Neural cell (in vitro differentiated cells): Measurements from ENCODE around the gene SLC22A16. TPM values are rescaled to one million over a fixed set of nuclear protein-coding genes. Genes with fewer than 3 reads are reported as not detected.

Source experiments
- H2AFZ ChIP-seq: fragments of 200-600, 300-800 bp; sonication (generic), shearing (Covaris generic); 2 replicates; pipeline ENCODE4 v1.6.0; 2014; ENCODE audit warnings: low read depth, mild to moderate bottlenecking, antibody characterized with exemption, low read length, moderate library complexity
- H3F3A ChIP-seq: fragments of 200-600 bp; shearing (Covaris generic); 2 replicates; pipeline ENCODE4 v1.6.1; 2016; ENCODE audit warnings: mild to moderate bottlenecking, moderate library complexity, mixed read lengths, antibody characterized with exemption, low read length; ENCODE audit not compliant: insufficient read depth, poor library complexity, severe bottlenecking
- H3K27ac ChIP-seq: fragments of 200-600, 300-800 bp; sonication (generic), shearing (Covaris generic); 2 replicates; pipeline ENCODE4 v1.5.1; 2014; ENCODE audit warnings: mild to moderate bottlenecking, low read length, moderate library complexity
- H3K27me3 ChIP-seq: fragments of 300-800, 200-600 bp; sonication (generic), shearing (Covaris generic); 2 replicates; pipeline ENCODE4 v1.6.0; 2014; ENCODE audit warnings: mild to moderate bottlenecking, low read depth, low read length, moderate library complexity; ENCODE audit not compliant: insufficient read depth
- H3K36me3 ChIP-seq: fragments of 300-800, 200-600 bp; sonication (generic), shearing (Covaris generic); 2 replicates; pipeline ENCODE4 v1.5.1; 2014; ENCODE audit warnings: mild to moderate bottlenecking, antibody characterized with exemption, low read length, moderate library complexity; ENCODE audit not compliant: insufficient read depth
- H3K4me2 ChIP-seq: fragments of 300-800, 200-600 bp; sonication (generic), shearing (Covaris generic); 2 replicates; pipeline ENCODE4 v1.6.0; 2014; ENCODE audit warnings: mild to moderate bottlenecking, low read length
- H3K4me3 ChIP-seq: fragments of 300-800, 200-600 bp; sonication (generic), shearing (Covaris generic); 2 replicates; pipeline ENCODE4 v1.5.1; 2014; ENCODE audit warnings: mild to moderate bottlenecking, low read length, moderate library complexity
- H3K79me2 ChIP-seq: fragments of 200-600 bp; shearing (Covaris generic); replicated peaks from 2 replicates; pipeline ENCODE4 v1.6.0; 2014; ENCODE audit warnings: mild to moderate bottlenecking, low read length, moderate library complexity; ENCODE audit not compliant: insufficient read depth
- H3K9ac ChIP-seq: fragments of 300-800, 200-600 bp; sonication (generic), shearing (Covaris generic); 2 replicates; pipeline ENCODE4 v1.6.1; 2016; ENCODE audit warnings: mild to moderate bottlenecking, low read length, mixed read lengths
- H3K9me2 ChIP-seq: fragments of 200-600 bp; shearing (Covaris generic); 2 replicates; pipeline ENCODE4 v1.6.1; 2016; ENCODE audit warnings: mild to moderate bottlenecking, low read length, mixed read lengths; ENCODE audit not compliant: insufficient read depth
- H3K9me3 ChIP-seq: fragments of 200-600, 300-800 bp; sonication (generic), shearing (Covaris generic); 2 replicates; pipeline ENCODE4 v1.6.1; 2016; ENCODE audit warnings: mild to moderate bottlenecking, mixed run types, low read length, moderate library complexity, mixed read lengths
- H4K20me1 ChIP-seq: fragments of 200-600 bp; shearing (Covaris generic); 2 replicates; pipeline ENCODE4 v1.6.1; 2016; ENCODE audit warnings: mild to moderate bottlenecking, mixed run types; ENCODE audit not compliant: insufficient read depth
- EP300 ChIP-seq: fragments of 450-650 bp; conservative IDR thresholded peaks from 2 replicates; pipeline ENCODE4 v1.6.1; 2014; ENCODE audit warnings: antibody characterized with exemption, mild to moderate bottlenecking, moderate library complexity; ENCODE audit not compliant: poor library complexity, severe bottlenecking
- EZH2 ChIP-seq: fragments of 200-600, 300-800 bp; shearing (Covaris generic), sonication (generic); IDR thresholded peaks from 2 replicates; pipeline ENCODE4 v1.6.1; 2014; ENCODE audit warnings: antibody characterized with exemption, low read length, borderline replicate concordance, mild to moderate bottlenecking; ENCODE audit not compliant: insufficient read depth, poor library complexity, severe bottlenecking
- MXI1 ChIP-seq: fragments of 450-650 bp; conservative IDR thresholded peaks from 2 replicates; pipeline ENCODE4 v1.6.1; 2014; ENCODE audit warnings: antibody characterized with exemption, mild to moderate bottlenecking; ENCODE audit not compliant: poor library complexity, severe bottlenecking
- POLR2AphosphoS5 ChIP-seq: IDR thresholded peaks from 2 replicates; pipeline ENCODE4 v1.6.1; 2012
- RAD21 ChIP-seq: fragments of 450-650 bp; conservative IDR thresholded peaks from 2 replicates; pipeline ENCODE4 v1.6.1; 2014; ENCODE audit warnings: antibody characterized with exemption, mild to moderate bottlenecking, moderate library complexity
- SMC3 ChIP-seq: fragments of 450-650 bp; conservative IDR thresholded peaks from 2 replicates; pipeline ENCODE4 v1.6.1; 2014; ENCODE audit warnings: antibody characterized with exemption, mild to moderate bottlenecking, moderate library complexity; ENCODE audit not compliant: poor library complexity
- TAF1 ChIP-seq: IDR thresholded peaks from 2 replicates; pipeline ENCODE4 v1.6.1; 2012; ENCODE audit warnings: low read depth
- polyA plus RNA-seq: library from polyadenylated mRNA; depleted of rRNA; stranded (reverse); fragments of >200 nt; gene quantifications from 2 replicates; pipeline ENCODE4 v1.2.3, GENCODE V29; 2014
- TF ChIP-seq, protein P1 (sequence below): IDR thresholded peaks from 2 replicates; pipeline ENCODE4 v1.6.1; 2012; ENCODE audit warnings: borderline replicate concordance
- TF ChIP-seq, protein P2 (sequence below): fragments of 450-650 bp; IDR thresholded peaks from 2 replicates; pipeline ENCODE4 v1.5.1; 2014; ENCODE audit warnings: antibody characterized with exemption, mild to moderate bottlenecking, moderate library complexity; ENCODE audit not compliant: poor library complexity, severe bottlenecking

Gene SLC22A16
- polyA plus RNA-seq, 1 donor from 2014 or later, result not detected

DNA sequence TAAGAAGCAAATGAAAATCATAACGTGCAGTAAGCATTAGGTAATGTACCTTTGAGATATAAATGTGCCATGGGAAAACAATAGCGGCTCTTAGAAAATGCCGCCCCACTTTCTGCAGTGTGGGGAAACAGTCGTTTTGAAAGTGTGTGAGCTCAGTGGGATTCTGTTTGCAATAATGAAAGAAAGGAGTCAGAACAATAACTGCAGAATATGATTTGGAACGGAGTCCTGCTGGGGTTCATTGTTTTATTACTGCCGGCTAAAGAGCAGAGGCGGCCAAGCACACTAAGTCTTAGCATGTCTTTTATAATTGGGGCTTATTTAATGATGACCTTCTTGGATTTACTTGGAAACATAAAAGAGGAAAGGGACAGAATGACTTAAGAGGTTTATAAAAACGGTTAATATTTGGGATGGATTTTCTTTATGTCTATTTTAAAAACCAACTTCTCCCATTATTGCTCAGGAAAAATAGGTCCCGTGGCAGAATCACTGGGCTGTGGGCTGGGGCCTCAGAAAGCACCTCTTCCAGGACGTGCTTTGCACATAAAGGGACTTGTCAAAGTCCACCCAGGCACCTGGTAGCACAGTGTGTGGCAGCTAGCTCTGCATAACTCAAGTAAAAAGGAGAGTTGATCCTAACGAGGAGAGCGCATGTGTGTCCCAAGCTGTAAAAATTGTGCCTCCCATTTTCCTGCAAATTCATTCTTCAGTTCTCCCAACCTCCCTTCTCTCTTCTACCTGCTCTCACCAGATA, 44.0 kb upstream of the SLC22A16 start:
- H3K27ac ChIP-seq, result no peak overlapping the region
- TF ChIP-seq TAF1 (no peak), MXI1 (no peak), EZH2 (no peak), EP300 (no peak), RAD21 (no peak), POLR2AphosphoS5 (no peak), SMC3 (no peak)
- TF ChIP-seq, protein P1, sequence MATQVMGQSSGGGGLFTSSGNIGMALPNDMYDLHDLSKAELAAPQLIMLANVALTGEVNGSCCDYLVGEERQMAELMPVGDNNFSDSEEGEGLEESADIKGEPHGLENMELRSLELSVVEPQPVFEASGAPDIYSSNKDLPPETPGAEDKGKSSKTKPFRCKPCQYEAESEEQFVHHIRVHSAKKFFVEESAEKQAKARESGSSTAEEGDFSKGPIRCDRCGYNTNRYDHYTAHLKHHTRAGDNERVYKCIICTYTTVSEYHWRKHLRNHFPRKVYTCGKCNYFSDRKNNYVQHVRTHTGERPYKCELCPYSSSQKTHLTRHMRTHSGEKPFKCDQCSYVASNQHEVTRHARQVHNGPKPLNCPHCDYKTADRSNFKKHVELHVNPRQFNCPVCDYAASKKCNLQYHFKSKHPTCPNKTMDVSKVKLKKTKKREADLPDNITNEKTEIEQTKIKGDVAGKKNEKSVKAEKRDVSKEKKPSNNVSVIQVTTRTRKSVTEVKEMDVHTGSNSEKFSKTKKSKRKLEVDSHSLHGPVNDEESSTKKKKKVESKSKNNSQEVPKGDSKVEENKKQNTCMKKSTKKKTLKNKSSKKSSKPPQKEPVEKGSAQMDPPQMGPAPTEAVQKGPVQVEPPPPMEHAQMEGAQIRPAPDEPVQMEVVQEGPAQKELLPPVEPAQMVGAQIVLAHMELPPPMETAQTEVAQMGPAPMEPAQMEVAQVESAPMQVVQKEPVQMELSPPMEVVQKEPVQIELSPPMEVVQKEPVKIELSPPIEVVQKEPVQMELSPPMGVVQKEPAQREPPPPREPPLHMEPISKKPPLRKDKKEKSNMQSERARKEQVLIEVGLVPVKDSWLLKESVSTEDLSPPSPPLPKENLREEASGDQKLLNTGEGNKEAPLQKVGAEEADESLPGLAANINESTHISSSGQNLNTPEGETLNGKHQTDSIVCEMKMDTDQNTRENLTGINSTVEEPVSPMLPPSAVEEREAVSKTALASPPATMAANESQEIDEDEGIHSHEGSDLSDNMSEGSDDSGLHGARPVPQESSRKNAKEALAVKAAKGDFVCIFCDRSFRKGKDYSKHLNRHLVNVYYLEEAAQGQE, result no peak
- TF ChIP-seq, protein P2, sequence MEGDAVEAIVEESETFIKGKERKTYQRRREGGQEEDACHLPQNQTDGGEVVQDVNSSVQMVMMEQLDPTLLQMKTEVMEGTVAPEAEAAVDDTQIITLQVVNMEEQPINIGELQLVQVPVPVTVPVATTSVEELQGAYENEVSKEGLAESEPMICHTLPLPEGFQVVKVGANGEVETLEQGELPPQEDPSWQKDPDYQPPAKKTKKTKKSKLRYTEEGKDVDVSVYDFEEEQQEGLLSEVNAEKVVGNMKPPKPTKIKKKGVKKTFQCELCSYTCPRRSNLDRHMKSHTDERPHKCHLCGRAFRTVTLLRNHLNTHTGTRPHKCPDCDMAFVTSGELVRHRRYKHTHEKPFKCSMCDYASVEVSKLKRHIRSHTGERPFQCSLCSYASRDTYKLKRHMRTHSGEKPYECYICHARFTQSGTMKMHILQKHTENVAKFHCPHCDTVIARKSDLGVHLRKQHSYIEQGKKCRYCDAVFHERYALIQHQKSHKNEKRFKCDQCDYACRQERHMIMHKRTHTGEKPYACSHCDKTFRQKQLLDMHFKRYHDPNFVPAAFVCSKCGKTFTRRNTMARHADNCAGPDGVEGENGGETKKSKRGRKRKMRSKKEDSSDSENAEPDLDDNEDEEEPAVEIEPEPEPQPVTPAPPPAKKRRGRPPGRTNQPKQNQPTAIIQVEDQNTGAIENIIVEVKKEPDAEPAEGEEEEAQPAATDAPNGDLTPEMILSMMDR, result no peak

DNA sequence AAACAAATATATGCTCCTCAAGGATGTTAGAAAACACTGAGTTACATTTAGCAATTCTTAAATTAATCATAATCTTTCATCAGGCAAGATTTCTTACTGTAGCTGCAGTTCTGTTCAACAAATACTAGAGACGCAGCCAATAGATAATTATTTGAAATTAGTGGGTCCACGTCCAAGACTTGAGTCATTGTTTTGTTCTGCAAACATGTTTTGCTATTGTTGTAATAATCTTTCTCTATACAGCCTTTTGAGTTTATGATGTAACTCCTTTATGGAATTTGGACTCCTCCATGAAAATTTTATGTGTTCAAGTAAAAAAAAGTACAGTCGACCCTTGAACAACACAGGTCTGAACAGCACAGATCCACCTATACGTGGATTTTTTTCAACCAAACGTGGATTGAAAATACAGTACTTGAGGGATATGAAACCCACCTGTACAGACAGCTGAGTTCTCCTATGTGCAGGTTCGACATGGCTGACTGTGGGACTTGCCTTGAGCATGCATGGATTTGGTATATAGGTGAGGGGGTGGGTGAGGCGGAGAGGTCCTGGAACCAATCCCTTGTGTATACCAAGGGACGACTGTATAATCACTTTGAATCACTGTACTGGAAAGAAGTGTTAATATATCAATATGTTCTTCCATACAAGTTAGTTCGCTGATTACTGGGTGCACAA, 41.3 kb upstream of the SLC22A16 start:
- Histone ChIP-seq H2AFZ (no peak overlapping the region), H3K27ac (no peak overlapping the region), H3F3A (no peaks in the 10 kb centered on the region), H3K36me3 (no peaks in the 10 kb centered on the region), H3K4me2 (no peak overlapping the region), H3K9ac (no peak overlapping the region), H4K20me1 (no peaks in the 10 kb centered on the region), H3K9me2 (no peaks in the 10 kb centered on the region), H3K27me3 (no peaks in the 10 kb centered on the region), H3K4me3 (no peak overlapping the region), H3K79me2 (no peaks in the 10 kb centered on the region), H3K9me3 (no peaks in the 10 kb centered on the region)
- TF ChIP-seq SMC3, result no peak

More for the DNA sequence above, 44.0 kb upstream of the SLC22A16 start:
- H2AFZ ChIP-seq, result no peak overlapping the region
- no peaks in the 10 kb centered on the region for H3K27me3 ChIP-seq
- no peaks in the 10 kb centered on the region for H3K36me3 ChIP-seq
- no peak overlapping the region for H3K4me3 ChIP-seq
- no peak overlapping the region for H3K9ac ChIP-seq
- H3K9me3 ChIP-seq, result no peaks in the 10 kb centered on the region
- H4K20me1 ChIP-seq, result no peaks in the 10 kb centered on the region
- no peaks in the 10 kb centered on the region for H3K9me2 ChIP-seq
- H3F3A ChIP-seq, result no peaks in the 10 kb centered on the region
- H3K4me2 ChIP-seq, result no peak overlapping the region
- H3K79me2 ChIP-seq, result no peaks in the 10 kb centered on the region
